Mucosa of gallbladder (tissue), 1 donor: ENCODE results near the gene ZP1. TPM values are rescaled to one million over a fixed set of nuclear protein-coding genes. Genes with fewer than 3 reads are reported as not detected.

Source experiments
- DNase-seq: peaks from one replicate; pipeline ENCODE4 v3.0.0-alpha.2; 2020; ENCODE audit warnings: low spot score
- total RNA-seq: library from RNA; stranded (reverse); gene quantifications from one replicate; pipeline ENCODE4 v1.2.1, GENCODE V29; 2021
- donor health status: DM: no; HTN: no; CAD: no.

Gene ZP1
- total RNA-seq, 1 donor from 2014 or later = 0.17 TPM

DNA sequence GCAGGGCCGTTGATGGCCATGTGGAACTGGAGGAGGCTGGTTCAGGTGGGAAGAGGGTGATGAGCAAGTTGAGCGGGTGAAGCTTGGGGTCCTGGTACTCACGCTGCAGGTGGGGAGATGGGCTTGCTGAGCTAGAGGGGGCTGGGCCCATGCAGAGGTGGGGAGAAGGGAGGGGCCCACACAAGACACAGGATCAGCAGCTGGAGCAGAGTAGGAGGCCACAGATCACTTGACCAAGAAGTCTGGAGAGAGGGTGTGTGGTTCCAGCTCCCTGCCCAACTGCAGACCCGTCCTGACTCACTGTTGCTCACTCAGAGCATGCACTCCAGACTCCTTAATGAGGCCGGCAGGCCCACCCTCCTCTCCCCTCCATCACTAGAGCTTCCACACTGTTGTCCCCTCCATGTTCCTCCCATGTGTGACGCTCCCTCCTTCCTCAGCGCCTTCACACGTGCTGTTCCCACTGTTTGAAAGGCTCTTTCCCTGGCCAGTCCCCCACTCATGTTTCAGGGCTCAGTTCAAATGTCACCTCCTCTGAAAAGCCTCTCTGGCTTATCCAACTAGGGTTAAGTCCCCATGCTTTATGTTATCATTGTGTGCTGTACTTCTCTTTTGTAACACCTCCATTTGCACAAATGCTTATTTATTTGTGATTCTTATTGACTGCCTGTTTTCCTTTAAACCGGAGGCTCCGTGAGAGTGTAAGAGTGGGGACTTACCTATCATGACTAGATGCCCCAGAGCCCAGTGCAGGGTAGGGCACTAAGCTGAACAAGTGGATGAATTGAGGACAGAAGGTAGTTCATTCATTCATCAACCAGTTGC lies 23.1 kb upstream of the ZP1 start:
- no peak for DNase-seq

DNA sequence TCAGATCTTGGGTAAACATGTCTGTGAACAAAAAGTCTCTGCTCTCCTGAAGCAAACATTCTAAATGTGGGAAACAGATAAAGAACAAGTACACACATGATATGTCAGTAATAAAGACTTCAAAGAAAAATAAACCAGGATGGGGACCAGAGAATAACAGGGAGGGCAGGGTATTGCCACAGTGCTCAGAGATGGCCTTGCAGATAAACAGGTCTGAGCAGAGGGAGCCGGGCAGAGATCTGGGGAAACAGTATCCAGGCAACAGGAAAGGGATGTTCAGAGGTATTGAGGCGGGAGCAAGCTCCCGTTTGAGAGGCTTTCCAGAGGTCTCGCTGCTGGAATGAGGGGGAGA lies 22.5 kb upstream of the ZP1 start:
- DNase-seq = no peak

DNA sequence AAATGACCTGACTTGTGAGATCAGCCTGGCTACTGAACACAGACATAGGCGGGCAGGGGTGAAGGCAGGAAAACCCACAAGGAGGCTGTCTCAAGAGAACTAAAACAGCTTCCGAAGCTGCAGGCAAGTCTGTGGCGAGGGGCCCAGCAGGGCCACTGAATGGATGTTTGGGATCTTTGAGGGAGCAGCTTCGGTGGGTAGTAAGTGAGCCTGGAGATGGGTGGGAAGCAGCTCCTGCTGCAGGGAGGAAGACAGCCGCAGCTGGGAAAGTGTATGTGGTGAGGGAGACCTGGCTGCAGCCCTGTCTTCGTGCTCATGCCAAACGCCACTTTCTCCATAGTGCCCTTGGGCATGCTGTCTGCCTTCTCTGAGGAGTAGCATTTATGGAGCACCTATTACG lies 22.0 kb upstream of the ZP1 start:
- DNase-seq = no peak

DNA sequence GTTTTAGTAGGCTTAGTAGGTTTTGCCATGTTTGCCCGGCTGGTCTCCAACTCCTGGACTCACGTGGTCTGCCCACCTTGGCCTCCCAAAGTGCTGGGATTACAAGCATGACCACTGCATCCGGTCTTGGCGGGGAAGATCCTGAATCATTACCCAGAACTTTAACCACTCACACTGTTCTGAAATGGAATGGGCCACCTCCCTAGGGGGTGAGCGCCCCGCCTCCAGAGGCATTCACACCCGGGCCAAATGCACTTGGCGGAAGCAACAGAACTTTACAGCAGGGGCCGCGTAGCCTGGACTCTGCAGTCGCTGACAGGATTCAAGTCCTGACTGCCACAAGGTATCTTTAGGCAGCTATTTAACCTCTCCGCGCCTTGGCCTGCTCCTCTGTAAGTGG lies 20.1 kb upstream of the ZP1 start:
- DNase-seq = no peak

DNA sequence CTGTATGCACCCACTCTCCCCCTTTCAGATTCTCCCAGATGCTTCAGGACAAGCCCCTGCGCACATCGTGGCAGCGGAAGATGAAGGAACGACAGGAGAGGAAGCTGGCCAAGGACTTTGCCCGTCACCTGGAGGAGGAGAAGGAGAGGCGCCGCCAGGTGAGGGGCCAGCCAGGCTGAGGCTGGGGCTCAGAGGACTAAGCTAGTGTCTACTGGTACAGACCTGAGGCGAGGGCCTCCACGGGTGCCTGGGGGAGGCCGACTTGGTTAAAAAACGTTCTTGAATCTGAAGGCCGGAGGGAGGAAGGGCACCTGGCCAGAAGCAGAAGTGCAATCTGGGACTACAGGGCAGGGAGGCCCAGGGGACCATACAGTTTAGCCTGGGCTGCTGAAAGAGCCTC lies 19.4 kb upstream of the ZP1 start:
- DNase-seq = no peak

DNA sequence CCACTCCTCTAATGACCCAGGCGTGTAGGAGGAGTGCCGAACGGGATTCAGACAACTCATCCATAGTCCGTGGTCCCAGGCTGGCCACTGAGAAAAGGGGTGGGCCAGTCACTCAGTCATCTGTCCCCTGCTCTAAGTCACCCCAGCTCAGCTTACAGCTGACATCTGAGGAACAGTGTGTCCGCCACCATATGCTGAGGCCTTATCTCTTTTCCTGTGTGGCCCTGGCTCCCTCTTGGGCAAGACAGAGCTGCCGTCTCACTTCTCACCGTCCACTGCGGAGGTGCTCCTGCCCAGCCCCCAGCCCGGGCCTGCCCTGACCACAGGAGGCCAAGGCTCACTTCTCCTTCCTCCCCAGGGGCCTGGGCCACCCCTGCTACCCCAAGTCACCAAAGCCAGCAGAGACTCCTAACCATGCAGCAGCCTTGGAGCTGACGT lies 18.6 kb upstream of the ZP1 start:
- DNase-seq = no peak

DNA sequence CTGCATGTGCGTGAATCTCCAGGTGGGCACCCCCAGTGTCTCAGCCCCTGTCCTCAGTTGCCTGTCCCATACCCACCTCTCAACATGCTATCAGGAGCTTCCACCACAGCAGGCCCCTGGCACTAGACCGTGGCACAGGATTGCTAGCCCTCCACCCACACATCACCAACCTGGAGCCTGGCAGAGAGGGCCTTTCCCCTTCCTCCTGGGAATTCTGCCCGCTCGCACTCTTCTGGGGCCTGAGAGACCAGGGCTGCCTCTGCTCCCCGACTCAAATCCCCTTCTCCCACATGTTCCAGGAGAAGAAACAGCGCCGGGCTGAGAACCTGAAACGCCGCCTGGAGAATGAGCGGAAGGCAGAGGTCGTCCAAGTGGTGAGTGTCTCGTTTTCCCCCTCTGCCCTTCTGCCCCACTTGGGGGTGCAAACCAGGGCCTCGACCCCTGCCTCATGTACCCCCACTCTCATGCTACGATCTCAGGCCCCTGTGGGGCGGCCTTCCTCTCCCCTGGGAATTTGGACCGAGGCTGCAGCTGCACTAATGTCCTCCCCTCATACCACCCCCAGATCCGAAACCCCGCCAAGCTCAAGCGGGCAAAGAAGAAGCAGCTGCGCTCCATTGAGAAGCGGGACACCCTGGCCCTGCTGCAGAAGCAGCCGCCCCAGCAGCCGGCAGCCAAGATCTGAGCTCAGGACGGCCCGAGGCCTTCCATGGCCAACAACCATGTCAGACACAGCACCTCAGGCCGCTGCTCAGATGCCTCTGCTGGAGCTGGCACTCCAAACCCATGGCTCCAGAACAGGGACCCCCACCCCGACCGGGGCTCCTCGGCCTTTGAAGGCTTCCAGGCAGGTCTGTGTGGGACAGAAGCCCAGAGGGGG lies 17.5 kb upstream of the ZP1 start:
- no peak for DNase-seq

DNA sequence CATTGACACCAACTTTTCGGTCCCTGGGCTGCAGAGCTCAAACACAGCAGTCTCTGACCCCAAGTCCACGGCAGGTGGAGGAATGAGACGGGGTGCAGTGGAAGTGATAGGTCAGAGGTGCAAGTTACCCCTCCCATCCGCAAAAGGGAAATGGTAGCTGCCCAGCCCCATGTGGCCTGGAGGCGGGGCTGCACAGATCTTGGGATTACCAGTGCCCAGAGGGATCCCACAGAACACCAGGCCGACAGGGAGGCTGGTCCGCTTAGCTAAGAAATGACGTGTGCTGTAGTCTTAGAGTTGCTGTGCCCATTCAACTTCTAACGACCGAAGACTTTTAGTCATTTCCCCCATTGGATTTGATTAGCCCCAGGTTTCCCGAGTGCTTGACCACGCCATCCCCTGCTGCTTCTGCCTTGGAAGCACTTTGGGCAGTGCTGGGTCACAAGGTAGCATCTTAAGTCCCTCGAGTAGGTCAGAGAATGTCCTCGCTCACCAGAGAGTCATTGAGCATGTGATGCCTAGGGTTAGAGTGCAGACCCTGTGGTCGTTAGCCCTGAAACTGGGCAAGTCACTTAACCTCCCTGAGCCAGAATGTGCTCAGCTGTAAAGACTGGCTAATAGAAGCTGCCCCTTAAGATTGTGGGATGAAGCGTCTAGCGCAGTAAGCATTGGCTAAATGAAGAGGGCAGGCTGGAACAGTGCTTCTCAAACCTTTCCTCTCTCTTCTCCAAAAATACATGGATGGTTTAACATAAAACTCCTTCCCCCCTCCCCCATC lies 15.8 kb upstream of the ZP1 start:
- no peak for DNase-seq

DNA sequence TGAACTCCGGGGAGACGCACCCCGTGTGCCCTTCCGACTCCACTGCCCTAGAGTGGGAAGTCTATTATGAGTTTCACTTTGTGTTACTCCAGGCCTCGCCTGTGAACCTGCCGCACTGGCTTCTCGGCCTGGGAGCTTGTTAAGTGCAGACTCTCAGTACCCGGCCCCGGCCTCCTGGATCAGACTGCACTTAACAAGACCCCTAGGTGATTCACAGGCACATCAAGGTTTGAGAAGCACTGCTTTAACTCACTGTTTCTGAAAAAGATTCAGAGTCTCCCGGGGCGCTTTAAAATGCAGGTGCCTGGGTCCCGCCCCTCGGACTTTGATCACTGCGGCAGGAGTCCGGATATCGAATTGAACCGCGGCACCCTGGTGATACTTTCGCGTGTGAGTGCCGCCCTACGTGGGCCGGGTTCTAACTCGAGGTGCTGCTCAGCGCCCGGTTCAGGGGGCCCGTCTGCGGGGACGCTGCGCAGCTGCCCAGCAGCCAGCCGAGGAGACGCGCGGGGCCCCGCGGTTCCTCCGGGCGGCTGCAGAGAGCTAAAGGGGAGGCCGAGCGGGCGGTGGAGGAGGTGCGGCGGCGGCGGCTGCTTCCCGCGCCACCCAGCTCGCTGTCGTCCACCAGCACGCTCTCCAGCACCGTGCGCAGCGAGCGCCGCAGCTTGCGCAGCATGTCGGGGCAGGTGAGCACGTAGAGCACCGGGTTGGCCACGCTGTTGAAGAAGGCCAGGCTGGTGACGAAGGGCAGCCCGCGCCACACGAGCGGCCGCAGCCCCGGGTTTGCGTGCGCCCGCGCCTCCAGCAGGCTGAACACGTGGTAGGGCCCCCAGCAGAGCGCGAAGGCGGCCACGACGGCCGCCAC lies 15.0 kb upstream of the ZP1 start:
- DNase-seq = peak; percentile 73

DNA sequence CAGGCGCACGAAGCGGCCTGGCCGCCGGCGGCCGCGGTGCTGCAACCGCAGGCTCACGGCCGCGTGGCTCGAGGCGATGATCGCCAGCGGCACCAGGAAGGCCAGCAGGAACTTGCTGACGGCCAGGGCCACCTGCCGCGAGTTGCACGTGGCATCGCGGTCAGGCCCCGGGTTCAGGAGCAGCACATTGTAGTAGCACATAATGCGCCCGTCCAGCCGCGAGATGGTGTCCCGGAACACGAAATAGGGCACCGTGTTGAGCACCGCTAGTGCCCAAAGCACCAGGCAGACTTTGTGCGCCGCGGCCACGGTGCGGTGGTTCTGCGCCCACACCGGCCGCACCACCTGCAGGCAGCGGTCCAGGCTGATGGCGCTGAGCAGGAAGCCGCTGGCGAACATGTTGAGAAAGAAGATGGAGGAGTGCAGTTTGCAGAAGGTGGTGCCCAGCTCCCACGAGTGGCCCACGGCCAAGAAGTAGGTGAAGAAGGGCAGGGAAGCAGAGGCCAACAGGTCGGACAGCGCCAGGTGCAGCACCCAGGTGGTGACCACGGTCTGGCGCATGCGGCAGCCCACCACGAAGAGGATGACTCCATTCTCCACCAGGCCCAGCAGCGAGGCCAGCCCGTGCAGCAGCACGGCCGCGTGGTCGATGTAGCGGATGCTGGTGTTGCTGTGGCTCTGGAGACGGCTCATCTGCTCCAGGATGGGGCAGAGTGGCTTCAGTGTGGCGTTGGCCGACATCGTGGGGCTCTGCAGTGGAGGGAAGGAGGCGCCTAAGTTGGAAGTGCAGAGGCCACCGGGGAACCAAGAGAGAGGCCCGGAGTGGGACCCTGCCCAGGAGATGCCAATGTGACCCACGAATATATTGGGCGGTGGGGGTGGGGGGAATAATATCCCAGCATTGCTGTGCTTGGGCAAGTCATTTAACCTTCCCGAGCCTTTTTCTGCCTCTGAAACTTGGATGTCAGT lies 14.1 kb upstream of the ZP1 start:
- no peak for DNase-seq

DNA sequence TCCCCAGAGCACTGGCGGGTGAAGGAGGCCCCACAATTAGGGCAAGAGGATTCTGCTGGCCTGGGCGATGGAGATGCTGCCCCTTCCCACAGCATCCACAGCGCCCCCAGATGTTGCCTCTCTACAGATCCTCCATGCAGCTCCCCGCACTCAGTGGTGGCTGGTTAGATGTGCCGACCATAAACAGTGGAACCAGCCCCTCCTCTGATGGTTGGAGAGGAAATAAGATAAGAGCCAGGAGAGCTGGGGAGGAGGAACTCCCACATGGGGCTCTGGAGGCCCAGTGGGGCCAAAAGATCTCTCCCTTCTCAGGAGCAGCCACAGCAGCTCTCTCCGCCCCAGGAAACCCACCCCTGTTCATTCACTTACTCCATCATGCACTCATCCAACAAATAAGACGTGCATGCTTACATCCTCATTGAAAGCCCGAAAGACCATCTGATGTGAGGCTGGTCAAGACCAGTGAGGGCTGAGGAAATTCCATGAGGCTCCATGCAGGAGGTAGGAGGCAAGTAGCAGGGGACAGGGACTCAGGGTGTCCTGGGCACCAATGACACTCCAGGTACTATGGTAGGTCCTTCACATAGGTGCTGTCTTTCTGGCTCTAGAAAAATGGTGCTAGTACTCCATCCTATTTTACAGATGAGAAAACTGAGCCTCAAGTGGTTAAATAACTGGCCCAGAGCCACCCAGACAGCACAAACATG lies 13.0 kb upstream of the ZP1 start:
- DNase-seq = no peak

DNA sequence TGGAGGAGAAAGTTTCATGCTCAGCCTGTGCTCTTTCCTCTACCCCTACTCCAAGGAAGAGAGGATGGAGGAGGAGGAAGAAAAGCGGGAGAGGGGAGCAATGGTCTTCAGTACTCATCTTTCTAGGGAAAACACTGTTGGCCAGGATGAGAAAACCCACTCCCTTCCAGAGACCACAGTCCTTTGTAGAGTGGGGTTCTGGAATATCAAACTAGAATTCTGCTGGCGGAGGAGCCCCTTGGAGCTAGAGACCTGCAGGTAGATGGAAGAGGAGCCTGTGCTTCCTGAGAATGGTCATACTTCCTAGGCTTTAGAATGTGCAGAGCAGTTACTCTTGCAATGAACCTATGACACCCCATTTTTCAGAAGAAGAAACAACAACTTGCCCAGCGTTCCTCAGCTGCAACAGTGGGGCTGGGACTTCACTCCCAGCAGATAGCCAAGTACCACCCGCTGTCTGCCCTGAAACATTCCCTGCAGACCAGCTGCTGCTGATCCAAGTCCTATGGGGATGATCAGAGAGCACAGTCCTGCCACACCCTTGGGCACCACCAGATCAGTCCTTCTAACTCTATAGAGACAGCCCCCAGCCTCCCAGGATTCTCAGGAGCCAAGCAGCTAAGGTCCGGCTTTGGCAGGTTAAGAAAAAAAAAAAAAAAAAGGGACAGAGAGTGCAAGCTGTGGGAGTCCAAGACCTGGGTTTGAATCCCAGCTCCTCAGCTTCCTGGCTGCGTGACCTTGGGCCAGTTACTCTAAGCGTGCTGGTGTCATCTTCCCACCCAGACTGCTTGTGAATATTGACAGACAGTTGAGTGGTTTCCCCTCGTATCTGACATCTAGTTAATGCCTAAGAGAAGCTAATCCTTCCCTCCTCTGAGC lies 12.3 kb upstream of the ZP1 start:
- DNase-seq = no peak

DNA sequence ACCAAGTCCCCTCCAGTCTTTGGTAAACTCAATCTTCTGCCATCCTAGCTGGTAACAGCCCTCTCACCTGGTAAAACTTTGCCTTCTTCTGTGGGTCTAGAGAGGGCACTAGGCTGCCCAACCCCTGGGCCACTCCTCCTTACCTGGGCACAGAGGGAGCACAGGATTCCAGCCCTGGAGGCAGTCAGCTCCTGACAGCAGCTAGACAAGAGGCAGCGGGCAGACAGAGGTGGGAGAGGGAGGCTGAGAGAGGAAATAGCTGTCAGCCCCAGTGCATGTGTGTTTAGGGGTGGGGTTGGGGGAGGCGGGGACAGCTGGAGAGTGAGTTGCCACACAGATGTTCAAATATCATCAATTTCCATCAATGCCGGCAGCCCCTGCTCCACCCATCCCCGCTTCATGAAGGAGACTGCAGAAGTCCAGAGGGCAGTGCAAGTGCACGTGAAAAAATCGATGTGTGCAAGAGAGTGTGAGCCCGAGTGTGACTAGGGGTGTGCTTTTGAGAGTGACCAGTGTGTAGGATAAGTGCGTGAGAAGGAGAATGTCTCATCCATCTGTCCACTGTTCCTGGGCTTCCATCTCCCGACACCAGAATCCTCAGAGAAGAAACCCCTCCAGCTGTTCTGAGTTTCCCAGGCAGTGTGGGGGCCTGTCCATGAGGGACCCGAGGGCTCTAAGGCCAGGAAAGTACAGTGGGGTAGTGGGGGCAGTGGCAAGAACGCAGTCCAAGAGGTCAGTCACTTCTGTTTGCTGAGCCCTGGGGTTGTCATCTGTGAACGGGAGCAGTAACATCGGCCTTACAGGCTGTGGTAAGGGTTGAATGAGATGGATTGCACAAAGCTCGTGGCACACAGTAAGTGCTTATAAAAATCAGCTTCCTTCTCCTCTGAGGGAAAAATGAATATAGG lies 11.4 kb upstream of the ZP1 start, which contains the start of gene PTGDR2:
PTGDR2 (minus strand) TSS at position 225 of the 908 bp plus-strand sequence. CDS start 2,228 bp downstream, outside the sequence.
- no peak for DNase-seq

DNA sequence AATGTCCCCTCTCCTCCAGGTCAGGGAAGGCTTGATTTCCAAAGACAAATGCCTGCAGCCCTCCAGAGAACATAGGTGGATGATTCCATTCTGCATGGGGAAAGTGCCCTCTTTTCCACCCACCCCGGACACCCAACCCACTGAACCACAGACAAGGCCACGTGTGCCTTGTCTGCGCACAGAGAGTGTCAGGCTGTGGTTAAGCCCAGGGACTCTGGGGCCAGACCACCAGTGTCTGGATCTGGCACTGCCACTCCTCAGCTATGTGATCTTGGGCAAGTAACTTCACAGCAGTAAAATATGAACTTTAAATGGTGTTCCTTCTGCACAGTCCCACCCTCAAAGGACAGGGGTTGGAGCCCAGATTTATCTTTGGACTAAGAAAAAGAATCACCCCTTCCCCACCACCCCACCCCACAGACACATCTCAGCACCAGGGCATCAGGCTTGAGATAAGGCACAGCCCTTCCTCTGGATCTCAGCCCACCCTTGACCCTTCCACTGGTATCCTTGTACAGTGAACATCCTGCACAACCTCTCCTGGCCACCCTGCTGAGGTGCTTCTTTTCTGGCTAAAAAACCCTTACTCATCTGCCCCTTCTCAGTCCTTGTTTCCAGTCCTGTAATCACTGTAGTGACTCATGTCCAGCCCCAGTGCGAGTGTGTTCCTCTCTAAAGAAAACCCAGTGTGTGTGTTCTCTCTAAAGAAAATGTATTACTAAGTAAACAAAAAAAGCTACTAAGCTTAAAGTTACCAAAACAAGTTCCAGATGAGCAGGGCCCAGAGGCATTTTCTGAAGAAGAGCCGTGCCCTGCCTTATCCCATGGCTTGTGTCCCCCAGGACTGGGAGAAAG lies 9.7 kb upstream of the ZP1 start:
- no peak for DNase-seq

DNA sequence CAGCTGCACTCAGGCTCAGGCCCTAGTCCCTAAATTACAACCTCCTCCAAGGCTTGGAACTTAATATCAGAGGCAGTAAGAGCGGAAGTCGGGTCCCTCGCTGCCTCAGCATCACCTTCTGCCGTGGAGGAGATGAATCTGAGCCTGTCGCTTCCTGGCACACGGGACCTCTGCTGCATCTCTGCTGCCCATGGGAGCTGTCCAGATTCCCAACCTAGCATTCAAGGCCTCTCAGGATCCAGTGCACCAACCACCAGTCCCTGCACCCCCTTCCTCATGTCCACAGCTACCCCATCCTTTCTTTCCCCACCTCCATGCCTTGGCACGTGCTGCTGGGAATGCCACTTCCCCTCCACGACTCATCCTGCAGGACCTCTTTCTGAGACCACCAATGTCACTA lies 9.1 kb upstream of the ZP1 start:
- no peak for DNase-seq
